ENCODE data around the gene LENG9.
A peak's percentile ranks its signal among the peaks of the same experiment; 100 is the strongest.
"Not testable (repeated sequence)": the region's sequence is repeated elsewhere in the genome, so short reads cannot be mapped to it uniquely, and the experiment has no call there.

The LENG9 gene

DNA sequence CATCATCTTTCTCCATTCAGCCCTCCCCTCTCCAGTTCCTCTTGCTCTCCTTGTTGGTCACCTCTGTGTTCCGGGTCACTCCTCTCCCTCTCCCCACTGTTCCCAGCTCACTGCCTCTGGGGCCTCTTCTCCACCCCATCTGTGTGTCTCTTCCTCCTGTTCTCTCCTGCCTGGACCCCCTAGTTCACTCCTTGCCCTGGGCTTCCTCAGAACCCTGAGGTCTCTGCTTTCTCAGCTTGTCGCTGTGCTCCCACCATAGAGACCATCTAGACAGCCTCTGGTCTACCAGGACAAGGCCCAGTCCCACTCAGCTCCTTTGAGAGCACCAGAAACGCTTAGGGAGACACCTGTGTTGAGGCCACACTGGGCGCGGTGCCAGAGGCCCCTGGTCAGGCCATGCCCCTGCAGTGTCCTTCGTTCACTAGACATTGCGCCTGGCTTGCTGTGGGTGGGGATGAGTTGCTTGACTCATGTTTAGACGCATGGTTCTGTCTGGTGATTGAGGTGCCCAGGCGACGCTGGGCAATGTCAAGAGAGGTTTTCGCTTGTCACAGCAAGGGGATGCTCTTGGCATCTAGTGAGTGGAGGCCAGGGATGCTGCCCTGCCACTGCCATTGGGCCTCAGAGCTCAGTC is 4.8 kb downstream of the LENG9 start:
- DNase-seq, result no peak

DNA sequence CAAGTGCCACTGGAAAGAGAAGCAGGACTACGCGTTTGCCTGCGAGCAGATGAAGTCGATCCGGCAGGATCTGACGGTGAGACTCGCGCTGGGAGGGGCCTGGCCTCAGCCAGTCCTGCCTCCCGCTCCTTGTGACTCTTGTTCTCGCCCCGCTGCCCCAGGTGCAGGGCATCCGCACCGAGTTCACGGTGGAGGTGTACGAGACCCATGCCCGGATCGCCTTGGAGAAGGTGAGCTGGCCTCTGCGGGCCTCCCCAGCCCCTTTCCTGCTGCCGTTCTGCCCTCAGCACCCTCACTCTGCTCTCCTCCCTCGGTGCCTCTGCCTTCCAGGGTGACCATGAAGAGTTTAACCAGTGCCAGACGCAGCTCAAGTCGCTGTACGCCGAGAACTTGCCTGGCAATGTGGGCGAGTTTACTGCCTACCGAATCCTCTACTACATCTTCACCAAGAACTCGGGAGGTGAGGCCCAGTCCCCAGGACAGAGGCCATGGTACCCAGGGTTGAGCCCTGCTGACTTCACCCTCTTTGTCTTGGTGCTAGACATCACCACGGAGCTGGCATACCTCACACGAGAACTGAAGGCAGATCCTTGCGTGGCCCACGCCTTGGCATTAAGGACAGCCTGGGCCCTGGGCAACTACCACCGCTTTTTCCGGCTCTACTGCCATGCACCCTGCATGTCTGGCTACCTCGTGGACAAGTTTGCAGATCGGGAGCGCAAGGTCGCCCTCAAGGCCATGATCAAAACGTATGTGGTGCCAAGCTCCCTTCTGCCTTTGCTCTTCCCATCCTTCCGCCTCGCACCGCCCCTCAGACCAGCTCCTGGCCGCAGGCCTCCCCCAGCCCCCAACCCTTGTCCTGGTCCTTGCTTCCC is 5.6 kb downstream of the LENG9 start:
- no peak for DNase-seq

DNA sequence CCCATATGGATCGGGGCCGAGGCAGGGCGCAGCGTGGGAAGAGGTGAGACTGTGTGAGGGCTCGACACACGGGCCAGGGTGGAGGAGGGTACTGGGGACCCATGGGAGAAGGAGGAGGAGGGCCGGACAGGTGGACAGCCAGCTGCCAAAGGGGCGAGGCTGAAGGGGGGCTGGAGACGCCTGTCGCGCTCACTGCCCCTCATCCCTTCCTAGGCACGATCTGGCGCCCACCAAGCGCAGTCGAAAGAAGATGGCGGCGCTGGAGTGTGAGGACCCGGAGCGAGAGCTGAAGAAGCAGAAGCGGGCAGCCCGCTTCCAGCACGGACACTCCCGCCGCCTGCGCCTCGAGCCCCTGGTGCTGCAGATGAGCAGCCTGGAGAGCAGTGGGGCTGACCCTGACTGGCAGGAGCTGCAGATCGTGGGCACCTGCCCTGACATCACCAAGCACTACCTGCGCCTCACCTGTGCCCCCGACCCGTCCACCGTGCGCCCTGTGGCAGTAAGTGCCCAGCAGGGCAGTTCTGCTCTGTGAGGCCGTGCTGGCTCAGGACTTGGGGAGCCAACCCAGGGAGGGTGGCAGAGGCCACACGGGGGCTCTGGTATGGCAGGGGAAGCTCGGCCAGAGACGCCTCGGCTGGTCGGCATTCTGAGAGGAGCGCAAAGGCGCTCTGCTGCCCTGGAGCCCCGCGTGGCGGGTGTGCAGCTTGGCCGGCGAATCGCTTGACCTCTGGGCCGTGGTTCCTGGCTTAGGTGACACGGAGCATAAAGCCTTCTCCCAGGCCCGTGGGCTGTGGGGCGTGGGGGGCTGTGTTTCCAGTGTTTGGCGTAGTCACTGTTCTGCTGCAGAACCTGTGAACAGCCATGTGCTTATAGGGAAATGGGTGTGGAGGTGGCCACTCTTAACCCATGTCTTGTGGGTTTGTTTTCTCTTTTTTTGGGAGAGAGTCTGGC is 6.9 kb downstream of the LENG9 start:
- DNase-seq, result no peak

DNA sequence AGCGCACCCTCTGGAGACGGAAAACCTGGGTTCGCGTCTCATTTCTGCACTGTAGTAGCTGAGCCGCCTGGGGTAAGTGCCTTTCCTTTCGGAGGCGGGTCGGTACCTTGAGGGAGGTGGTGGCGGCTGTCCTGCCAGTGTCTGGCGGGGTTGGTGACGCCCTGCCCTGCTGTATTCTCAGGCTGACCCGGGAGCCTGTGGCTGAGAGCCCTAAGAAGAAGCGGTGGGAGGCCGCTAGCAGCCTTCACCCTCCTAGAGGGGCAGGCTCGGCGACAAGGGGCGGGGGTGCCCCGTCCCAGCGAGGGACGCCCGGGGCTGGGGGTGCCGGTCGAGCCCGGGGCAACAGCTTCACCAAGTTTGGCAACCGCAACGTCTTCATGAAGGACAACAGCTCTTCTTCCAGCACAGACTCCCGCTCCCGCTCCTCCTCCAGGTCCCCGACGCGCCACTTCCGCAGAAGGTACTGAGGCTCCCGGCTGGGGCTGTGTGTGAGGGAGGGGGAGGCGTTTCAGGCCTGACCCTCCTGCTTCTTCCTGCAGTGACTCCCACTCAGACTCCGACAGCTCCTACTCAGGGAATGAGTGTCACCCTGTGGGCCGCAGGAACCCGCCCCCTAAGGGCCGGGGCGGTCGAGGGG is 7.7 kb downstream of the LENG9 start:
- DNase-seq, result no peak

DNA sequence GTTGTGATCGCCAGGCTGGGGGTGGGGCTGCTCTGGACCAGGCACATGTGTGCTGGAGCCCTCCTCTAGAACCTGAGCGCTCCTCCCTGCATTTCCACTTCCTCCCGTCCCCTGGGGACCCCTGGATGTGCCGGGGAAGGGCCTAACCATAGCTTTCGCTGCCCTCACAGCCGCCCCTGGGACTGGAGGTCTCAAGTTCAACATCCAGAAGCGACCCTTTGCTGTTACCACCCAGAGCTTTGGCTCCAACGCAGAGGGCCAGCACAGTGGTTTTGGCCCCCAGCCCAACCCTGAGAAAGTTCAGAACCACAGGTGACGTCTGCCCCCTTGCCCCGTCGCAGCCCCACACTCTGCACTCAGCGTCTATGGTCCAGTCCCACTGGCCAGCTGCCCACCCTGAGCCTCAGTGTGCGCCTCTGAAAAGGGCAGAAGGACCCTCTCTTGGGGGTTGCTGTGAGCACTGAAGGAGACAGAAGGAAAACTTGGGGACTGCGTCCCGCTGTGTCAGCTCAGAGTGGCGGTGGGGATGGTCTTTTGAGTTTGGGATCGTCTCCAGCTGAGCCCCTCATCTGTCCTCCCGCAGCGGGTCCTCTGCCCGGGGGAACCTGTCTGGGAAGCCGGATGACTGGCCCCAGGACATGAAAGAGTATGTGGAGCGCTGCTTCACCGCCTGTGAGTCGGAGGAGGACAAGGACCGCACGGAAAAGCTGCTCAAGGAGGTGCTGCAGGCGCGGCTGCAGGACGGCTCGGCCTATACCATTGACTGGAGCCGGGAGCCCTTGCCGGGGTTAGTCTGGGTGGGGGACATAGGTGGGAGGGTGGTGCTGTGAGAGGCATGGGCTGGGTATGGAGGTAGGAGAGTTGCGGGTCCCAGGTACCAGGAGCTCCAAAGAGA is 8.6 kb downstream of the LENG9 start:
- no peak for DNase-seq

DNA sequence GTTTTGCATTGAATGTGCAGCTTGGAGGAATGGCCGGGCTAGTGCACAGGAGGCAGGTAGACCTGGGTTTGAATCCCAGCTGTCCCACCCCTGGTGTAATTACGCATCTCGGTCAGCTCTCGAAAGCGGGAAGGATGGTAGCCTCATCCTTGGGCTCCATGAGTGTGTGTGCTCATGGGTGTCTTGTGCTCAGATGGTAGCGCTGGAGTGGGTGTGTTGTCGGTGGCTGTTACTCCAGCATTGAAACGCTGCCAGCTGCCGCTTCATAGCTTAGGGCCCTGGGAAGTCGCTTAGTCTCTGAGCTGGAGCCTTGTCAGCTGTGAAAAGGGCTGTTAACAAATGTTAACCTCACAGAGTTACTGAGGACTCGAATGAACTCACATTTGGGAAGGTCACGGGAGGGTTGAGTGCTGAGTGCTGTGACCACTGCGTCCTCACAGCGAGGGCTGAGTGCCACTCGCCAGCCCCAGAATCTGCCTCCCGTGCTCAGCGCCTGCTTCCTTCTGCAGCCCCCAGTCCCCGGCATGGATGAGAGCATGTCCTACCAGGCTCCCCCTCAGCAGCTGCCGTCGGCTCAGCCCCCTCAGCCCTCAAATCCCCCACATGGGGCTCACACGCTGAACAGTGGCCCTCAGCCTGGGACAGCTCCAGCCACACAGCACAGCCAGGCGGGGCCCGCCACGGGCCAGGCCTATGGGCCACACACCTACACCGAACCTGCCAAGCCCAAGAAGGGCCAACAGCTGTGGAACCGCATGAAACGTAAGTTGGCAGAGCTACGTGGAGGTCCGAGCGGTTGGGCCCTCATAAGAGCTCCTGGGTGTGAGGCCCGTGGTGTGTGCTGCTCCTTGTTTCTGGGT is 9.4 kb downstream of the LENG9 start:
- no peak for DNase-seq

DNA sequence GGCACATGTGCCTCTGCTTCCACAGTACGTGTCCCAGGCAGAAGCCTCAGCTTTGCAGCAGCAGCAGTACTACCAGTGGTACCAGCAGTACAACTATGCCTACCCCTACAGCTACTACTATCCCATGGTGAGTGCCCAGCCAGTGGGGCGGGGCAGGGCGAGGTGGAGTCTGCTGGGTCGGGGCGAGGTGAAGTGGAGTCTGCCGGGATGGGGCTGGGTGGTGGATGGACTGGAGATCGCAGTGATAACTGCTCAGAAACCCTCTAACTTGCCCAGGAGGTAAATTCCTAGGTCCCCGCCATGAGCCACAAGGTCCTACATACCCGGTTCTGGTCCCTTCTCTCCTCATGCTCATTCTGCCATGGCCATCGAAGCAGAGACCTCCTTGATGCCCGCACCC is 11.0 kb downstream of the LENG9 start:
- no peak for DNase-seq

DNA sequence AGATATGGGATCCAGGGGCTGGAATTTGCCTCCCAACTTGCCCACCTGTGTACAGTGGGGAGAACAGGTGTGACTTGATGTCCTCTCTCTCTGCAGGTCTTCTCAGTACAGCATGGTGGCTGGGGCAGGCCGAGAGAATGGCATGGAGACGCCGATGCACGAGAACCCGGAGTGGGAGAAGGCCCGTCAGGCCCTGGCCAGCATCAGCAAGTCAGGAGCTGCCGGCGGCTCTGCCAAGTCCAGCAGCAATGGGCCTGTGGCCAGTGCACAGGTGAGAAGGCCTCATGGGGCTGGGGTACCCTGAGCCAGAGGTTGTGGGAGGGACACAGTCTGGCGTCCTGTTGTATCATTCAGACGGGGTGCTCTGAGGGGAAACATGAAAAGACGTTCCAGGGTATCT is 11.6 kb downstream of the LENG9 start:
- DNase-seq, result no peak

DNA sequence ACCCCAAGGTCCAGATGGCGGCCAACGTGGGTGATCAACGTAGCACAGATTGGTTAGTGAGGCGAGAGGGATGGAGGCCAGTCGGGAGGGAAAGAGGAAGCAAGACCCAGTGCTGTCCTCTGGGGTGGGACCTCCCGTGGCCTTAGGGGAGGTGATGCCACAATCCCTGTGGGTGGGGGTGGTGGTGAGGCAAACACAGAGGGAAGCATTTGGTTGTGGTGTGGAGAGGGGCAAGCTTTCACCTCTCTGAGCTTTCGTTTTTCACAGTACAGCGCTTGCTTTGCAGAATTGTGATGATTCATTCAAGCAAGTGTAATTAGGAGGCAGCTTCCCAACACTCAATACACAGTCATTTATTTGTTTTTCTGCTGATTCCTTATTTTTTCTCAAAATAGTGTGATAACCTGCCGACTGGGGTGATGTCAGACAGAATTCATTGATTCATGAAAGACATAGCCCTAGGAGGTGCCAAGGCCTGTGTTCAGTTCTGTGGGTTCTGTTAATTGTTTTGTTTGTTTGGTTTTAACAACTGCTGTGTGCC is 12.2 kb downstream of the LENG9 start:
- no peak for DNase-seq

DNA sequence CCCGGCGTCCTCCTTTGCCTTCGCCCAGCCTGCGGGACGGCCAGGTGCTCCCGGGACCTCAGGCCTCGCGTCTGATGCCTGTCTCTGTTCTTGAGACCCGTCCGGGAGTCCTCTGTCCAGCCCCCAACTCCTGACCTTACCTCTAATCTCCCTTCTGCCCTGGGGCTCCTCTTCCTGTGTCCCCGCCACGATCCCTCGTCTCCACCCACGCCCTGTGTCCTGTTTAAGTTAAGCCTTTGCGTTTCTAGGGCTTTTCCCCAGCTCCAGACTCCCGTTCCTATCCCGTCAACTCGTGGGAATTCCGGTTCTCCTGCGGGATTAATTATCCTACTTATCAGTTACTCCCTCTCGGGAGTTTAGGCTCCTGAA is 13.9 kb downstream of the LENG9 start:
- DNase-seq, result peak; percentile 55

DNA sequence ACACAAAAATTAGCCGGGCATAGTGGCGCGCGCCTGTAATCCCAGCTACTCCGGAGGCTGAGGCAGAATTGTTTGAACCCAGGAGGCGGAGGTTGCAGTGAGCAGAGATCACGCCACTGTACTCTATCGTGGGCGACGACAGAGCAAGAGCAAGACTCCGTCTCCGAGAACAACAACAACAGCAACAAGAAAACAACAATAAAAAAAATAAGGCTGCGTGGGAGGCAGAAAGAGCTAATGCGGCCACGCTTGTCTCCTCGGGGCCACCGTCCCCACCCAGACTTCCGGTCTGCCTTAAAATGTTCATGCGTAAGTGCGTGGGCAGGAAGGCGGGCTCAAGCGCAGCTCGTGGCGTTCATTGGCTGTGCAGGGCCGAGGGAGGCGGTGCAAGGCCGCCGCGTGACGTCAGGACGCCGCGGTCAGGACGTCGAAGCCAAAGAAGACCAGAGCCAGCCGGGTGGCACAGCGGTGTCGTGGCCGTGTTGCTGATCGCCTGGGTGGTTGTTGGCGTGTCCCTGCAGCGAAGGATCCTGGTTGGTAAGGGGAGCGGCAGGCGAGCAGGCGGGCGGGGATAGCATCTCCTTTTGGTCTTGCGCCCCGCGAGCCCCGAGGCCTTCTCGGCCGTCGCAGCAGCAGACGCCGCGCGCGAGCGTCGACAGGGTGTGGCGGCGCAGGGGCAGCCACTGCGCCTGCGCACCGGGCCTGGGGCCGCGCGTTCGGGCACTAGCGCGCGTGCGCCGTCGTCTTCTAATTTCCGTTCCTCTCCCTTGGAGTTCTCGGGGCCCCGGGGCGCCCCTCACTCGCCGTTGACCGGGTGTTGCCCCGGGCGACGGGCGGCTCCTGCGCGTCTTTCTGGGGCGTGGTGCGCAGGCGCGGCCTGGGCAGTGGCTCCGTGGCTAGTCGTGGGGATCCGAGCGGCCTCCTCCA is 14.5 kb downstream of the LENG9 start, which contains the start of gene LENG8:
TSS of gene LENG8 (plus strand) at position 426 of the 927 bp plus-strand sequence. CDS start 2,146 bp downstream, outside the sequence.
- DNase-seq, result peak; percentile 97

DNA sequence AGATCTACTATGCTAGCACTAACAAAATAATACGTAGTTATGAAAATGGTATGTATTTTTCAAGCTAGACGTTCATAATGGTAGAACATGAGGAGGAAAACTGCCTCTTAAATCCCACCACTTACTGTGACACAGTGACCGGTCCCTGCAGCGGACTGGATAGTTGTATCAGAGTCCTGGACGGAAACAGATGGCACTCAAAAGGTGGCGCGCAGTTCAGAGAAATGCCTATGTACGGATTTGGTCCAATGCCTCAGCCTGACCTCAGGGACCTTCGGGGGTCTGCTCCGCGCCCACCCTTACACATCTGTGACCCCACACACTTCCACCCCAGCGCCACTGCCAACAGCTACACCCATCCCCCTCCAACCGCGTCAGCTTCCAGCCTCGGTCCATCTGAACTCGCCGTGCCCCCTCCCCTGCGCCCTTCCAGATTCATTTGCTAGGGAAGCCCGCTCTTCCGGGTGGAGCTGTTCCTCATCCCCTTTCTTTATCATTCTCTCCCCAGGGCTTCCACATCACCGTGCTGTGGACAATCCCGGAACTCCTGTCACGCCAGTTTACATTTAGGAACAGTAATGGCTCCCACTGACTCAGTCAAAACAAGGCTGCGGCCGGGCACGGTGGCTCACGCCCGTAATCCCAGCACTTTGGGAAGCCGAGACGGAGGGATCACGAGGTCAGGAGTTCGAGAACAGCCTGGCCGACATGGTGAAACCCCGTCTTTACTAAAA is 15.4 kb downstream of the LENG9 start:
- DNase-seq, result peak; percentile 79

DNA sequence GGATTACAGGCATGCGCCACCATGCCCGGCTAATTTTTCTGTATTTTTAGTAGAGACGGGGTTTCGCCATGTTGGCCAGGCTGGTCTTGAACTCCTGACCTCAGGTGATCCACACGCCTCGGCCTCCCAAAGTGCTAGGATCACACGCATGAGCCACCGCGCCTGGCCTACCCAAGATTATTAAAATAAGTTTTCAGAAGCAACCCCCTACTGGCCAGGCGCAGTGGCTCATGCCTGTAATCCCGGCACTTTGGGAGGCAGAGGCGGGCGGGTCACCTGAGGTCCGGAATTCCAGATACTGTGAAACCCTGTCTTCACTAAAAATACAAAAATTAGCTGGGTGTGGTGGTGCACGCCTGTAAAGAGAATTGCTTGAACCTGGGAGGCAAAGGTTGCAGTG is 17.2 kb downstream of the LENG9 start:
- DNase-seq, result not testable (repeated sequence)

DNA sequence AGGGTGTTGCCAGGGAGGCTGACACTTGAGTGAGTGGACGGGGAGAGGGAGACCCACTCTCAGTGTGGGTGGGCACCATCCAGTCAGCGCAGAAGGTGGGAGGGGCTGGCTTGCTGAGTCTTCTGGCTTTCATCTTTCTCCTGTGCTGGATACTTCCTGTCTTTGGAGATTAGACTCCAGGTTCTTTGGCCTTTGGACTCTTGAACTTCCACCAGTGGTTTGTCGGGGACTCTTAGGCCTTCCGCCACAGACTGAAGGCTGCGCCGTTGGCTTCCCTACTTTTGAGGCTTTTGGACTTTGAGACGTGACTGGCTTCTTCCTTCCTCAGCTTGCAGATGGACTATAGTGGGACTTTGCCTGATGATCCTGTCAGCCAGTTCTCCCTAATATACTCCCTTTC is 18.8 kb downstream of the LENG9 start:
- DNase-seq, result no peak

DNA sequence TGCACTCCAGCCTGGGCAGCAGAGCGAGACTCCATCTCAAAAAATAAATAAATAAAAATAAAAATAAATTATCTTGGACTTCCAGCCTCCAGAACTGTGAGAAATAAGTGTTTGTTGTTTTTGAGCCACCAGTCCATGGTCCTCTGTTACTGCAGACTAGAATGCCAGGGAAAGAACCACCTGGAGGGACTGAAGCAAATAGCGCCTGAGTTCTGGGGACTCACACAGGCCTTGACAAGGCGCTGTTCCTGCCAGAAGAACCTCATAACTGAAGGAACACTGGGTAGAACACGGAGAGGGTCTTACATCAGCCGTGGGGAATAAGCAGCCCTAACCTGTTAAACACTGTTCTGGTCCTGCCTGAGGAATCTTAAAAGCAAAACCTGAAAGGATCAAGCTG is 22.9 kb downstream of the LENG9 start:
- DNase-seq, result no peak

DNA sequence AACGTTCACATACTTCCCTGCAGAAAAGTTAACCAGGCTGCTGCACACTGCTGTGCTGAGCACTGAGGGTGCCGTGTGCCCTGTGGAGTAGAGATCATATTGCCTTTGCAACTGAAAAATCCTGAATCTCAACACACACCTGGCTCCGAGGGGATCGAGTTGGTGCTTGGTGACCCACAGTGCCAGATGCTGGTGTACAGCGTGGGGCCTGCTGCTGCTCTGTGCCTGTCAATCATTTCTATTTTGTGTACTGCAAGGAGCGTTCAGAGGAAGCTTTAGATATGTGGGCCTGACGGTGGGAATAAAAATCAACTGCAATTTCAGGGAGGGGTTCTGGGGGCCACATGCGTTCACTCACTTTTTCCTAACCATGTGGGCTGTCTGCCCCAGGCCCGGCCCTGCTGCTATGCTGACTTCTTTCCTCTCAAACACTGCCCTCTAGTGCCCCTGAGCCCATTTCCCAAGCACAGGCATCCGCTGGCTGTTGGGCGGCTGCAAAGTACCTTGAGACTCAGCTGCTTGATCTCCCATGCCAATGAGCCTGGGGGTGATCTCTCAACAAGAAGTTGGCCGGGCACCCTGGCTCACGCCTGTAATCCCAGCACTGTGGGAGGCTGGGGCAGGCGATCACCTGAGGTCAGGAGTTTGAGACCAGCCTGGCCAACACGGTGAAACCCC is 24.3 kb downstream of the LENG9 start:
- DNase-seq, result peak; percentile 81

DNA sequence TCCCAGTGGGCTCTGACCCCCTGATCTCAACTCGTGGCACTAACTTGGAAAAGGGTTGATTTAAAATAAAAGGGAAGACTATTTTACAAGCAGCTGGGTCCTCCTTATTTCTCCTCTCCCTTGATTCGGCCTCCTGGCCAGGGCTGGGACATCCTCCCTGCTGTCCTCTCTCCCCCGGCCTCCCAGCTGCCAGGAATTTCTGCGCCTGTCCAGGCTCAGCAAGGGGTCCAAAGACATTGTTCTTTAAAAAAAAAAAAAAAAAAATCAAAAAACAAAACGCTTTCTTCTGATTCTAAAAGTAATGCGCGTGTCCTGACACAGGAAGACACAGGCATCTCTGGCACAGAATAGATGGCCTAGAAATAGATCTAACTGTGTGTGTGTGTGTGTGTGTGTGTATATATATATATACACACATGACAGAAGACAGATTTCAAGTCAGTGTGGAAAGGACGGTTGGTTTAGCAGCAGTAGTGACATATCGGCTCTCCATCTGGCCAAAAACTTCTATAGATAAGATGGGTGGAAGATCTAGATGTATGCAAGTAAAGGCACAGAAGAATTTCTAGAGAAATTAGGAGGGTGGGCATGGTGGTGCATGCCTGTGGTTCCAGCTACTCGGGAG is 26.8 kb downstream of the LENG9 start:
- no peak for DNase-seq

All from NCI-H82 (cell line).